Colonic mucosa (tissue), 4 donors: ENCODE results near the gene TAGLN. TPM values are rescaled to one million over a fixed set of nuclear protein-coding genes. Genes with fewer than 3 reads are reported as not detected.

ENCODE experiments used
- DNase-seq: peaks from one replicate; pipeline ENCODE4 v3.0.0-alpha.2; 2020
- H3K27ac ChIP-seq: fragments of 200-600 bp; one replicate; pipeline ENCODE4 v1.8.0; 2021
- H3K27me3 ChIP-seq: fragments of 200-600 bp; one replicate; pipeline ENCODE4 v1.8.0; 2021
- H3K36me3 ChIP-seq: fragments of 200-600 bp; one replicate; pipeline ENCODE4 v1.8.0; 2021
- H3K4me1 ChIP-seq: fragments of 200-600 bp; one replicate; pipeline ENCODE4 v1.8.0; 2021; ENCODE audit warnings: mild to moderate bottlenecking
- H3K4me3 ChIP-seq: fragments of 200-600 bp; one replicate; pipeline ENCODE4 v1.8.0; 2021
- H3K9ac ChIP-seq, 2 donors: one replicate each; pipeline ENCODE4 v1.7.0; 2013; ENCODE audit warnings: control low read depth in 2 of 2, low read depth in 2 of 2, low read length in 2 of 2
- H3K9me3 ChIP-seq: fragments of 200-600 bp; one replicate; pipeline ENCODE4 v1.8.0; 2021
- CTCF ChIP-seq: fragments of 200-600 bp; IDR thresholded peaks from one replicate; pipeline ENCODE4 v1.8.0; 2022; ENCODE audit warnings: antibody characterized with exemption, mild to moderate bottlenecking
- intact Hi-C: fragments of 100-400 bp; cut with DNase I; formaldehyde crosslinking; loops from one replicate; pipeline ENCODE4 v1.14.1; 2022
- total RNA-seq, 2 donors: library from RNA; stranded (reverse); fragmentation: NEBNext Ultra II Directional in 1 of 2; extraction: Animal tissue kit (Norgen Biotek cat#: 25700) in 1 of 2; gene quantifications; one replicate each; pipeline ENCODE4 v1.2.1, GENCODE V29; 2021
- donor health status: healthy.
- donor health status: DM: no; HTN: no; CAD: no.
- donor health status: DM: no; HTN: no; CAD: no.

The TAGLN gene
- total RNA-seq, 2 donors from 2014 or later: 86.8 to 989 TPM

GRCh38 chr11:117177534-117178209 lies 21.5 kb upstream of the TAGLN start:
- Histone ChIP-seq H3K9me3 (no peaks in the 10 kb centered on the region), H3K9ac (peak overlapping the region in 1 of 2 donors; percentile 81), H3K27me3 (no peaks in the 10 kb centered on the region), H3K27ac (peak overlapping the region; percentile 95), H3K4me1 (no peaks in the 10 kb centered on the region), H3K36me3 (no peaks in the 10 kb centered on the region), H3K4me3 (peak overlapping the region; percentile 93)
- peak; percentile 24 for DNase-seq
- no peak for TF ChIP-seq CTCF
- intact Hi-C loops: no loop called here

DNA sequence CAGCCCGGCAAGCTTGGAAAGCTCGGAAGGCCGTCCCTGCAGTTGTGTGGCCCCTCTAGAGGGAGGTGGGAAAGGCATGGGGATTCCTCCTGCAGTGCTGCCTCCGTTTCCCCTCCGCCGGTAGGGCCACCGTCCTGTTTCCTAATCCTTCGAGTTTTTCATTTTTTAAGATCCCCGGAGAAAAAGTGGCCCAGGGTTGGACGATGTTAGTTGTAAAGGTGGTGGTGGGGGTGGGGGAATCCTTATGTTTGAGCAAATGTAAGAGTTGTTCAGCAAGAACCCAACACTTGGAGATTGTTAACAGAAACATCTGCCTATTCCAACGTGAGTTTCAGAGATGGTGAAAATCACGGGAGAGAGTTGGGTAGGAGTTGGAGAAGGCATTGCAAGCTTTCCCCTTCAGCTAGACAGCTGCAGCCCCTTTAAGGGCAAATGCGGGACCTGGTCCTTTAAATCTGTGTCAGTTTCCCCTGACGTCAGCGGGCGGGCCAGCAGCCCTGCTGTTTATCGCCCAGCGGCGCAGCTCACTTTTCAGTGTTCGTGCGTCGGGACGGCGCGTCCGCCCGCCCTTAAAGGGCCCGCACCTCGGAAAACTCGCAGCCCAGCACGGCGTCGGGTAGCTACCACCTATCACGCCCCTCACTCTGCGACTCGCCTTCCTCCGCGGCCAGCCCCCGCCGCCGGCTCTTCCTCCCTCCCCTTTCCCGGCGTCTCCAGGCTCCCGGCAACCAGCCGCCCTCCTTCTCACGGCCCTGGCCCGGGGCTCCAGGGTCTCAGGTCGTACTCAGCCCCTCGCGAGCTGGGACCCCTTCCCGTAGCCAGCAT lies 20.7 kb upstream of the TAGLN start, which contains the start of gene SIDT2:
Gene SIDT2, plus strand, starts transcription at position 534 of the 825 bp plus-strand sequence. CDS start 521 bp downstream, outside the sequence.
- H3K36me3 ChIP-seq: no peaks in the 10 kb centered on the region
- no peaks in the 10 kb centered on the region for H3K4me1 ChIP-seq
- intact Hi-C loops: no loop called here
- peak within 1 kb of the TSS; percentile 84 to 87 for H3K9ac ChIP-seq
- peak within 1 kb of the TSS; percentile 93 for H3K4me3 ChIP-seq
- no peaks in the 10 kb centered on the region for H3K9me3 ChIP-seq
- peak; percentile 96 for DNase-seq
- no peak for TF ChIP-seq CTCF
- H3K27me3 ChIP-seq: no peaks in the 10 kb centered on the region
- H3K27ac ChIP-seq: peak within 1 kb of the TSS; percentile 95

GRCh38 chr11:117179048-117179999 lies 19.8 kb upstream of the TAGLN start:
- peak; percentile 58 for DNase-seq
- no peaks in the 10 kb centered on the region for H3K36me3 ChIP-seq
- H3K27ac ChIP-seq: peak overlapping the region; percentile 95
- H3K4me1 ChIP-seq: no peaks in the 10 kb centered on the region
- H3K4me3 ChIP-seq: peak overlapping the region; percentile 93
- no peak for TF ChIP-seq CTCF
- peak overlapping the region; percentile 84 to 87 for H3K9ac ChIP-seq
- no peaks in the 10 kb centered on the region for H3K27me3 ChIP-seq
- H3K9me3 ChIP-seq: no peaks in the 10 kb centered on the region
- intact Hi-C loops: no loop called here

DNA sequence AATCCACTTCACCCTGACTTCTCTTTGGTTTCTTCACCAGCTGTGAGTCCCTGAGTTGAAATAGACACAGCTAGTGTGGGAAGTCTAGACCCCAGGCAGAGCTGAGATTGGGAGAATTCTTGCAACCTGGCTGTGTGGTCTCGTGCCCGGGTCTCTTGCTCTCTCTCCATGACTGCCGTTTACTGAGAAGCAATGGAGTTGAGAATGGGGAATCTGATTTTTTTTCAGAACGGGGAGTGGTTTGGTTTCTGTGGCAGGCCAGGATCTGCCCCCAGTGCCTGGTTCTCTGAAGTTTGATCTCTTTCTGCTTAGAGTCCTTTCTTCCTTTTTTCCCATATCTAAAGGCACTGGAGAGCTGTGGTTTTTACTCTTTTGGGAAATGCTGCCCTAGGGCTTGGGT lies 19.1 kb upstream of the TAGLN start:
- Histone ChIP-seq H3K9me3 (no peaks in the 10 kb centered on the region), H3K27me3 (no peaks in the 10 kb centered on the region), H3K4me3 (peak overlapping the region; percentile 93), H3K9ac (peak overlapping the region in 1 of 2 donors; percentile 84), H3K4me1 (no peaks in the 10 kb centered on the region), H3K27ac (peak overlapping the region; percentile 95), H3K36me3 (no peaks in the 10 kb centered on the region)
- DNase-seq: no peak
- intact Hi-C loops: loop anchor here (2.0 kb wide), 1 partner anchor 51 kb away; no protein-coding TSS in a partner anchor
- TF ChIP-seq CTCF: no peak
